Ascending aorta (tissue), 2 donors: ENCODE measurements around the gene CDK18. TPM values are rescaled to one million over a fixed set of nuclear protein-coding genes. Genes with fewer than 3 reads are reported as not detected.
A peak's percentile ranks its signal among the peaks of the same experiment; 100 is the strongest.

ENCODE experiments used
- DNase-seq, 2 donors: peaks; one replicate each; pipeline ENCODE4 v3.0.0-alpha.2; 2019; ENCODE audit warnings: low spot score in 2 of 2
- H3K27ac ChIP-seq, 2 donors: fragments of 200-600 bp; sonication (generic); one replicate each; pipeline ENCODE4 v1.5.1; 2016 to 2017; ENCODE audit warnings: mild to moderate bottlenecking in 1 of 2
- H3K27me3 ChIP-seq: fragments of 200-600 bp; sonication (generic); one replicate; pipeline ENCODE4 v1.5.1; 2017
- H3K36me3 ChIP-seq, 2 donors: fragments of 200-600 bp; sonication (generic); one replicate each; pipeline ENCODE4 v1.5.1; 2016
- H3K4me1 ChIP-seq, 2 donors: fragments of 200-600 bp; sonication (generic); one replicate each; pipeline ENCODE4 v1.5.1; 2016 to 2017; ENCODE audit warnings: mild to moderate bottlenecking in 1 of 2
- H3K4me3 ChIP-seq, 2 donors: fragments of 200-600 bp; sonication (generic); one replicate each; pipeline ENCODE4 v1.5.1; 2016 to 2017; ENCODE audit warnings: mild to moderate bottlenecking in 1 of 2
- H3K9me3 ChIP-seq, 2 donors: fragments of 200-600 bp; sonication (generic); one replicate each; pipeline ENCODE4 v1.5.1; 2016
- intact Hi-C: fragments of 100-400 bp; cut with DNase I; formaldehyde crosslinking; loops from one replicate; pipeline ENCODE4 v1.15.1; 2023
- total RNA-seq: library from RNA; depleted of rRNA; stranded (reverse); fragments of >200 nt; gene quantifications from one replicate; pipeline ENCODE4 v1.1.0, GENCODE V29; 2016
- TF ChIP-seq, protein P1 (sequence below), 3 experiments: fragments of 200-600 bp in 2 of 3; fragments of 450-650 bp in 1 of 3; sonication (generic) in 2 of 3; IDR thresholded peaks; one replicate each; pipeline ENCODE4 v1.5.1; 2016 to 2019; ENCODE audit warnings: antibody characterized with exemption in 3 of 3, mild to moderate bottlenecking in 1 of 3, moderate library complexity in 1 of 3

CDK18 gene
- total RNA-seq, 1 donor from 2014 or later: 70.0 TPM

DNA sequence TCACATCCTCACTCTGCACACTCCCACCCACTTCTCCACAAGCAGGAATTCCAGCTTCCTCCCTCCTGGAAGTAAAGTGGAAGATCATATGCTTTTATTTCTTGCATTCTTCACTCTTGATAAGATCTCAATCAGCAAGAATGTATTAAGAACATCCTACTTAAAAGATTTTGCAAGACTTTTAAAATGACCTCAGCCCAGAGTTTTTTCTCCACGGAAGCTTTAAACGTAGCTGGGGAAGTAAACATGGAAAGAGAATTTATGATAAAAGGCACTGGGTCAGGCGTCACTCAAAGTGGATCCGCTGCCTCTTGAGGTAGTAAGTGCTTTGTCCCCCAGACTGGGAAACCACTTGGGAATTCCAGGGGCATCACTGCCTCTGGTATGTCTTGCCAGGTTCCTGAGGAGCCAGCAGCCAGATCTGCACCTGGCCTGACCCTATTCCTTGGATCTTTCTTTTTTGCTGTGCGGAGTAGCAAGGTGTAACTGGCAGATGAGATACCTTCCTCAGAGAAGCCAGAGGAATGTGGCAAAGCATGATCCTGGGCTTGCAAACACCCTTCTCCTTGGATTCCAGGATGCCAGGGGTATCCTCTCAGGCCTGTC lies 33.9 kb downstream of the CDK18 start:
- intact Hi-C loops: no loop called here
- no peaks in the 10 kb centered on the region for H3K4me1 ChIP-seq
- TF ChIP-seq, protein P1, sequence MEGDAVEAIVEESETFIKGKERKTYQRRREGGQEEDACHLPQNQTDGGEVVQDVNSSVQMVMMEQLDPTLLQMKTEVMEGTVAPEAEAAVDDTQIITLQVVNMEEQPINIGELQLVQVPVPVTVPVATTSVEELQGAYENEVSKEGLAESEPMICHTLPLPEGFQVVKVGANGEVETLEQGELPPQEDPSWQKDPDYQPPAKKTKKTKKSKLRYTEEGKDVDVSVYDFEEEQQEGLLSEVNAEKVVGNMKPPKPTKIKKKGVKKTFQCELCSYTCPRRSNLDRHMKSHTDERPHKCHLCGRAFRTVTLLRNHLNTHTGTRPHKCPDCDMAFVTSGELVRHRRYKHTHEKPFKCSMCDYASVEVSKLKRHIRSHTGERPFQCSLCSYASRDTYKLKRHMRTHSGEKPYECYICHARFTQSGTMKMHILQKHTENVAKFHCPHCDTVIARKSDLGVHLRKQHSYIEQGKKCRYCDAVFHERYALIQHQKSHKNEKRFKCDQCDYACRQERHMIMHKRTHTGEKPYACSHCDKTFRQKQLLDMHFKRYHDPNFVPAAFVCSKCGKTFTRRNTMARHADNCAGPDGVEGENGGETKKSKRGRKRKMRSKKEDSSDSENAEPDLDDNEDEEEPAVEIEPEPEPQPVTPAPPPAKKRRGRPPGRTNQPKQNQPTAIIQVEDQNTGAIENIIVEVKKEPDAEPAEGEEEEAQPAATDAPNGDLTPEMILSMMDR (IDR thresholded peaks at IDR 0.05): no peak
- H3K9me3 ChIP-seq: no peaks in the 10 kb centered on the region
- H3K27ac ChIP-seq: no peak overlapping the region
- no peaks in the 10 kb centered on the region for H3K27me3 ChIP-seq
- no peak for DNase-seq
- H3K4me3 ChIP-seq: no peak overlapping the region
- no peaks in the 10 kb centered on the region for H3K36me3 ChIP-seq

- Histone ChIP-seq H3K27me3 (no peaks in the 10 kb centered on the region), H3K36me3 (no peaks in the 10 kb centered on the region), H3K9me3 (no peaks in the 10 kb centered on the region), H3K4me3 (no peak overlapping the region), H3K4me1 (peaks cover 0 to 3% of the 10 kb centered on the region in 2 donors), H3K27ac (no peak overlapping the region)
- TF ChIP-seq, protein P1 (IDR thresholded peaks at IDR 0.05): no peak
- intact Hi-C loops: no loop called here
- DNase-seq: peak in 1 of 2 donors; percentile 45
These were observed 36.9 kb downstream of the CDK18 start for GRCh38 chr1:205541161-205541886.

DNA sequence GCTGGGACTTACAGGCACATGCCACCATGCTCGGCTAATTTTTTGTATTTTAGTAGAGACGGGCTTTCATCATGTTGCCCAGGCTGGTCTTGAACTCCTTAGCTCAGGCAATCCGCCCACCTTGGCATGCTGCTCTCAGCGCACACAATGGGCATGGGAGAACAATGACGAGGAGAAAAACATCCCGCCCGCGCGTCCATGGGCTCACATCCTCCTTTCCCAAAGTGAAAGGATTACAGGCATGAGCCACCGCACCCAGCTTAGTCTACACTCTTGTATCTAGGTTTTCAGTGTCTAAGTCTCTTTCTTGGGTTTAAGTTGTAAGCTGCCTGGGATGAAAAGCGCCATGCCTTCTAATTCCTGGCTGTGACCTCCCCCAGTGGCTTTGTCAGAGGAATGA lies 37.9 kb downstream of the CDK18 start:
- no peaks in the 10 kb centered on the region for H3K9me3 ChIP-seq
- H3K4me1 ChIP-seq: peaks cover 0 to 3% of the 10 kb centered on the region in 2 donors
- no peak overlapping the region for H3K4me3 ChIP-seq
- no peaks in the 10 kb centered on the region for H3K27me3 ChIP-seq
- H3K36me3 ChIP-seq: no peaks in the 10 kb centered on the region
- peak in 1 of 2 donors; percentile 60 for DNase-seq
- TF ChIP-seq, protein P1 (IDR thresholded peaks at IDR 0.05): no peak
- H3K27ac ChIP-seq: no peak overlapping the region
- intact Hi-C loops: loop anchor here (2.0 kb wide), 1 partner anchor 90 kb away; the partner anchor contains the start of gene ELK4

DNA sequence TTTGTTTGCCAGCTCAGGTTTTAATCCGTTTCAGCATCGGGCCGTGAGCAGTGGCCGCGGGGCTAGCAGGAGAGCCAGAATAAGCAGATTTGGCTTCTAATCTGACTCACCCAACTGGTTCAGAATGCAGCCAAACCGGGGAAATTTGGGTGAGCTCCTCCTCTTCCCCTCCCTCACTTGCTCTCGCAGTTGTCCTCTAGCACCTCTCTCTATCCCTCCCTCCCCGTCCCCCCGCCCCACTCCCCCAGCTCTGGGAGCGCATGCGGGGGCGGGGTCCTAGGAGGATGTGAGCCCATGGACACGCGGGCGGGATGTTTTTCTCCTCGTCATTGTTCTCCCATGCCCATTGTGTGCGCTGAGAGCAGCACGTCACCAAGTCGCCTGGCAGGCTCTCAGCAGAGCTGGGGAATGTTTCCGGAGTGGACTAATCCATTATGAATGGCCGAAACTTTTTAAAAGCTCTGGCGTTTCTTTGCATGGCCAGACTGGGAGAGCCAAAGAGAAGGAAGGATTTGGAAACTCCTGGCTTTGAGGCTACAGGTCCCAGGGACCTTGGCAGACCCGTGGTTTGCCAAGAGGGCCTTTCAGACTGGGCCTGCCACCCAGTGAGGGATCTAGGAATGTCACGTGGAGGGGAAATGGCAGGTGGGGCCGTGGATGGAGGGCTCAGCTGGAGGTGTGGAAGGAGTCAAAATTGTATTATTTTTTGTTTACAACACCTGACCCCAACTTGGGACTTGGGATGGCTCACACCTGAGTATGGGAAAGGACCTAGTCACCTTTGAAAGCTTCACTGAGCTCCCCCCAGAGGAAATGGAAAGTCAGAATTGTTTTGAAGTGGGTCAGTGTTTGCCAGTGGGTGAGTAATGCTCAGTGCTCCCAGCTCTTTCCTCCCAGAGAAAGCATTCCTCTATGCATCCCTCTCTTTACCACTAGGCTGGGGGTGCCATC lies 39.2 kb downstream of the CDK18 start:
- Histone ChIP-seq H3K27me3 (no peaks in the 10 kb centered on the region), H3K36me3 (no peaks in the 10 kb centered on the region), H3K4me1 (peaks cover 0 to 3% of the 10 kb centered on the region in 2 donors), H3K4me3 (peak overlapping the region; percentile 33 to 59), H3K27ac (peak overlapping the region; percentile 78 to 85), H3K9me3 (no peaks in the 10 kb centered on the region)
- intact Hi-C loops: loop anchor here (2.0 kb wide), 1 partner anchor 89 kb away; the partner anchor contains the start of gene ELK4
- TF ChIP-seq, protein P1 (IDR thresholded peaks at IDR 0.05): no peak
- DNase-seq: peak; percentile 68 to 92
